ENCODE results near the gene AATF.

The AATF gene

DNA sequence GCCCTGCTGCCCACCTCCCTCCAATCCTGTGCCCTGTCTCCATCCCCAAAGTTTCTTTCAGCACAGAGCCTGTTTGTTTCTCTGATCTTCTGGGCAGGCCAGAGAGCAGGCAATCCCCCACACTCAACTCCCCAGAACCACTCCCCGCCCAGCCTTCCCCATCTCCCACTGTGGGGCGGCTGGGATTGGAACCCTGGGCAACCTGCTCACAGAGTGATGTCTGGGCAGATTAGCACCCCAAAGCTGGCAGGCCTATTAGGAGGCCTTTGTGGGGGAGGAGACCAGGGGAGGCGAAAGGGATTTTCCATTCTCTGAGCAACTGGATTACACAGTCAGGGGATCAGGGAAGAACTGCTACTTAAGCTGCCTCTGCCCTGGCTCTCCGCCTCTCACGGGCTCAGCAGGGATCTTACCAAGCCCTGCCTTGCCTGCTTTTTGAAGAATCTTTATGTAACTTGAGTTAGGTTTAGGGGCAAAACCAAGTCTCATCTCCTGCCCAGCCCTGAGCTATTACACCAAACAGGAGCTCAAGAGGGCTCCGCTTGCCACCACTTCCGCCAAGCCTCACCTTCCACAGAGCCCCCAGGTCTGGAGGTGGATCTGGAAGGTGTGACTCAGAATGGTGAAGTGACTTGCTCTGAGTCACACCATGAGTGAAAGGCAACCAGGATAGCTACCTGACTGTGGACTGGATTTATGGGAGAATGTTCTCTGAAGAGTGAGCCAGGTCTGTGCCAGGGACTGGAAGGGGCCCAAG lies 27.5 kb upstream of the AATF start:
- TF ChIP-seq, protein P1, sequence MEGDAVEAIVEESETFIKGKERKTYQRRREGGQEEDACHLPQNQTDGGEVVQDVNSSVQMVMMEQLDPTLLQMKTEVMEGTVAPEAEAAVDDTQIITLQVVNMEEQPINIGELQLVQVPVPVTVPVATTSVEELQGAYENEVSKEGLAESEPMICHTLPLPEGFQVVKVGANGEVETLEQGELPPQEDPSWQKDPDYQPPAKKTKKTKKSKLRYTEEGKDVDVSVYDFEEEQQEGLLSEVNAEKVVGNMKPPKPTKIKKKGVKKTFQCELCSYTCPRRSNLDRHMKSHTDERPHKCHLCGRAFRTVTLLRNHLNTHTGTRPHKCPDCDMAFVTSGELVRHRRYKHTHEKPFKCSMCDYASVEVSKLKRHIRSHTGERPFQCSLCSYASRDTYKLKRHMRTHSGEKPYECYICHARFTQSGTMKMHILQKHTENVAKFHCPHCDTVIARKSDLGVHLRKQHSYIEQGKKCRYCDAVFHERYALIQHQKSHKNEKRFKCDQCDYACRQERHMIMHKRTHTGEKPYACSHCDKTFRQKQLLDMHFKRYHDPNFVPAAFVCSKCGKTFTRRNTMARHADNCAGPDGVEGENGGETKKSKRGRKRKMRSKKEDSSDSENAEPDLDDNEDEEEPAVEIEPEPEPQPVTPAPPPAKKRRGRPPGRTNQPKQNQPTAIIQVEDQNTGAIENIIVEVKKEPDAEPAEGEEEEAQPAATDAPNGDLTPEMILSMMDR (IDR thresholded peaks at IDR 0.05; ENCODE audit: insufficient read depth, low read length, missing control alignments): no peak
- ChIA-PET CTCF (interaction anchor here (1.6 kb wide), 1 partner anchor 296 kb away, joined by 3 read pairs; no protein-coding TSS in a partner anchor), POLR2A (no interaction called here)
- DNase-seq (ENCODE audit: low read depth, low spot score): no peak
- no peak overlapping the region for H3K4me3 ChIP-seq (ENCODE audit: low read depth, low read length)

DNA sequence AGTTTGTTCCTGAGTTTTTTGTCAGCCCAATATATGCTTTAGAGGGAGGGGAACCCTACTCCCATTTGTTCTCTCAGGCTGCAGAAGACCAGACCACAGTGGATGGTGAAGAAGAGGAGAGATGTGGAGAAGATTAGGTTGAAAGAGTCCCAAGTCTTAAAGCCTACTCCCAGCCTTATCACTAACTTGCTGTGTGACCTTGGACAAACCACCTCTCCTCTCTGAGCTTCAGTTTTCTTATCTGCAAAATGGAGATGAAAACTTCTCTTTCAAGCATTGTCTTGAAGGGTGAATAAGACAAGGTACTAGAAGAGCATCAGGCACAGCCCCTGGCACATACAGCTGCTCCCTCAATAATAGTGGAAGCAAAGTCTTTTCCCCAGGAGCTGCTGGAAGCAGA lies 26.6 kb upstream of the AATF start:
- TF ChIP-seq, protein P1 (IDR thresholded peaks at IDR 0.05; ENCODE audit: insufficient read depth, low read length, missing control alignments): no peak
- CTCF ChIA-PET: no interaction called here
- DNase-seq (ENCODE audit: low read depth, low spot score): no peak
- POLR2A ChIA-PET: no interaction called here
- H3K4me3 ChIP-seq (ENCODE audit: low read depth, low read length): no peak overlapping the region

DNA sequence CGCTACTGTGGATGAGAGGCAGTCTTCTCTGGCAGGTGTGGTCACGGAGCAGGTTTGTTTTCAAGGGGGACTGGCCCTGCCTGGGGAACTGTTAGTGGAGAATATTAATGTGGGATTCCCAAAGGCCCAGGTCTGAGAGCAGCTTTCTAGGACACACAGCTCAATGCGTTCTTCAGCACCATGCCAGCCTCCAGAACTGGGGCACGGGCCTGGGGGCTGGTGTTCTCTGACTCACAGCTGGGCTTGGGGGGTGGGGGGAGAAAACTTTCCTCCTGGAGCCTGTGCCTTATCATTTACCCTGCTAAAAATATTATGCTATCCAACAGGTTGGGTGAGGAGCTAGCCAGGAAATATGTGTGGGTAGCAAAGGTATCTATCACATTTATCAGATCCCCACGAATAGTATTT lies 24.9 kb upstream of the AATF start:
- DNase-seq (ENCODE audit: low read depth, low spot score): no peak
- H3K4me3 ChIP-seq (ENCODE audit: low read depth, low read length): no peak overlapping the region
- POLR2A ChIA-PET: no interaction called here
- TF ChIP-seq, protein P1 (IDR thresholded peaks at IDR 0.05; ENCODE audit: insufficient read depth, low read length, missing control alignments): no peak
- CTCF ChIA-PET: interaction anchor here (0.7 to 1.2 kb wide), 2 partner anchors 25 to 298 kb away, joined by 3 read pairs; partner anchors contain the start of gene AATF

DNA sequence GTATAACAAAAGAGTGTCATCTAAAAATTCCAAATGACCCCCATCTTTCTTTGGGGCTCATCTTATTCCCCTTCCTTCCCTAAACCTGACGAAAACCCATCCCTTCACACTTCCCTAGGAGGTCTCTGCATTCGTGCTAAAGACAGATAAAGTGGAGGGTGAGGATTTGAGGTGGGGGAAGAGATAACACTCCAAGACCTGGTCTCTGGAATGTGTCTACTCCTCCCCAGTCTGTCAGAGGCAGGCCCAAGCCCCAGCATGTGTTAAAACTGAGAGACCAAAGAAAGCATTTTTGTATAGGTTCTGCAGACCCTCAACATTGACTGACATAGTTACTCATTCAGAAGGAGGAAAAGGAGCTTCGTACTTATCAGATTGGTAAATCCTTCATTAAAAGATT lies 22.5 kb upstream of the AATF start:
- ChIA-PET POLR2A (no interaction called here), CTCF (interaction anchor here (0.6 to 1.2 kb wide), 2 partner anchors 9 to 214 kb away, joined by 3 read pairs; no protein-coding TSS in a partner anchor)
- no peak overlapping the region for H3K4me3 ChIP-seq (ENCODE audit: low read depth, low read length)
- TF ChIP-seq, protein P1 (IDR thresholded peaks at IDR 0.05; ENCODE audit: insufficient read depth, low read length, missing control alignments): no peak
- no peak for DNase-seq (ENCODE audit: low read depth, low spot score)

DNA sequence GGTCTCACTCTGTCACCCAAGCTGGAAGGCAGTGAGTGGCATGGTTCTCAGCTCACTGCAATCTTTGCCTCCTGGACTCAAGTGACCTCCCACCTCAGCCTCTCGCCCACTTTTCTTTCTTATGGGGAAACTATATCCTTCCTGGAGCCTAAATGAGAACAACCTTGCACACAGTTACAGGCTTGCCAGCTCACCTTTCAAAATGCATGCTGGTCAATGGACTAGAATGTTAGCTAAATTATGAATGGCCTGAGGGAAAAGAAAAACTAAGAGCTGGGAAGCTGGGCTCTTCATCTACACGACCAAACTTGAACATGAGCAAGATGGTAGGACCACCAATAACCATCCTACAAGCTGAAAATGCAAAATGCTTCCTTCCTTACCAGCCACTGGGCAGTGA lies 22.1 kb upstream of the AATF start:
- no peak overlapping the region for H3K4me3 ChIP-seq (ENCODE audit: low read depth, low read length)
- TF ChIP-seq, protein P1 (IDR thresholded peaks at IDR 0.05; ENCODE audit: insufficient read depth, low read length, missing control alignments): no peak
- DNase-seq (ENCODE audit: low read depth, low spot score): no peak
- POLR2A ChIA-PET: no interaction called here
- CTCF ChIA-PET: interaction anchor here (0.6 to 1.2 kb wide), 2 partner anchors 10 to 215 kb away, joined by 3 read pairs; no protein-coding TSS in a partner anchor

DNA sequence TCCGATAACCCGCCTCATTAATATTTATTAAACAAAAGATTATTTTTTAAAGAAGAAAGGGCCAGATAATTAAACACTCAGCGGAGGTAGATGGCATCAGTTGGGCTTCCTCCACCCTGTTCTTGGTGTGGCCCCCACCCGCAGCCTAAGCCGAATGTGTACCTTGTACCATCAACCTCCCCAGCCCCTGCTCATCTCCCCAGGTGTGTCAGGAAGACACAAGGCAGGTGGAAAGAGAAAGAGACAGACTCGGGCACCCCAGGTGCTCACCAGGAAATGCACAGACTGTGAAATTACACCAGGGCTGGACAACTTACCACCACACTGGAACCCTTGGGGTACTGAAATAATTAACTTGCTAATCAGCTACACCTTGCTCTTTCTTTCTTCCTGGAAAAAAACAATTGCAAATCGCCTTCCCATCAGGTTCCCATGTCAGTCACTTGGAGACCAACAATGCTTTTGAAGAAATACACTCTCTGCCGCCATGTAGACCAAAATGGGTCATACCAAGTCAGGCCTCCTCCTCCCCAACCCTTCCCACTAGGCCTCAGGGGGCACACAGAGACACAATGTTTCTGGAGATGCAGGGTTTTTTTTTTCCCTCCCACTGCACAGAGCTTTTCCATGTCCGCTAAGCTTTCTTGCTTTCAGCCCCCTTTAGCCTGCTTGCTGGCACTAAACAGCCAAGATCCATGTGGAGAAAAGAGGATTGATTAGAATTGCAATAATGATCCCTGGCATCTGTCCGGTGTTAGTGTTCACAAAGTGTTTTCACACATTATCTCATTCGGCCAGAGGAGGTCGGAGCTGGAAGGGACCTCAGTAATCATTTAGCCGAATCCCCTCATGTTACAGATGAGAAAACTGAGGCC lies 20.0 kb upstream of the AATF start:
- no peak overlapping the region for H3K4me3 ChIP-seq (ENCODE audit: low read depth, low read length)
- CTCF ChIA-PET: interaction anchor here (1.7 kb wide), 1 partner anchor 9 kb away, joined by 3 read pairs; no protein-coding TSS in a partner anchor
- POLR2A ChIA-PET: no interaction called here
- no peak for DNase-seq (ENCODE audit: low read depth, low spot score)
- TF ChIP-seq, protein P1 (IDR thresholded peaks at IDR 0.05; ENCODE audit: insufficient read depth, low read length, missing control alignments): no peak

Measured in AG04449 (cell line).